Measurements from ENCODE around the gene CDK8. TPM values are rescaled to one million over a fixed set of nuclear protein-coding genes. Genes with fewer than 3 reads are reported as not detected.

Gene CDK8
- total and polyA plus RNA-seq, 9 of the 15 experiments (the other 6 are each of a cell fraction or from before 2014, with no cell fraction given) = 11.3 to 33.7 (median 20.3) TPM

DNA sequence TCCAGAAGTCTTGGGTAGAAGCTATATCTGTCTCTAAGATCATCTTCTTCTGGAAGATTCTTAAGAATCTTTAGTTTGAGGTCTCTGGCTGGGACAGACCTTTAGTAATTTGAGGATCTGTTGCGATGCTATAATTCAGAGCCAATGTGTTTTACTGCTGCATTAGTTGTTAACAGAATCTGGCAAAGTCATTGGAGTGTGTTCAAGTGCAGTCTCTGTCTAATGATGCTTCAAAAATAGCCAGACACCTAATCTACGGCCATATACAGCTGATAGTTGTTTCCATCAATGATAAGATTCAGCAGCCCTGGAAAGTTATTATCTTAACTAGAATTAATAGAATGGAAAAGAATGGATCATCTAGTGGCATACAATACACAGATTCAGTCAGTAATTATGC lies 72.6 kb downstream of the CDK8 start (continued):
- TF ChIP-seq, protein P1, sequence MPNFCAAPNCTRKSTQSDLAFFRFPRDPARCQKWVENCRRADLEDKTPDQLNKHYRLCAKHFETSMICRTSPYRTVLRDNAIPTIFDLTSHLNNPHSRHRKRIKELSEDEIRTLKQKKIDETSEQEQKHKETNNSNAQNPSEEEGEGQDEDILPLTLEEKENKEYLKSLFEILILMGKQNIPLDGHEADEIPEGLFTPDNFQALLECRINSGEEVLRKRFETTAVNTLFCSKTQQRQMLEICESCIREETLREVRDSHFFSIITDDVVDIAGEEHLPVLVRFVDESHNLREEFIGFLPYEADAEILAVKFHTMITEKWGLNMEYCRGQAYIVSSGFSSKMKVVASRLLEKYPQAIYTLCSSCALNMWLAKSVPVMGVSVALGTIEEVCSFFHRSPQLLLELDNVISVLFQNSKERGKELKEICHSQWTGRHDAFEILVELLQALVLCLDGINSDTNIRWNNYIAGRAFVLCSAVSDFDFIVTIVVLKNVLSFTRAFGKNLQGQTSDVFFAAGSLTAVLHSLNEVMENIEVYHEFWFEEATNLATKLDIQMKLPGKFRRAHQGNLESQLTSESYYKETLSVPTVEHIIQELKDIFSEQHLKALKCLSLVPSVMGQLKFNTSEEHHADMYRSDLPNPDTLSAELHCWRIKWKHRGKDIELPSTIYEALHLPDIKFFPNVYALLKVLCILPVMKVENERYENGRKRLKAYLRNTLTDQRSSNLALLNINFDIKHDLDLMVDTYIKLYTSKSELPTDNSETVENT (CRISPR knock-in tag; IDR thresholded peaks at IDR 0.05) = no peak
- TF ChIP-seq, protein P2, sequence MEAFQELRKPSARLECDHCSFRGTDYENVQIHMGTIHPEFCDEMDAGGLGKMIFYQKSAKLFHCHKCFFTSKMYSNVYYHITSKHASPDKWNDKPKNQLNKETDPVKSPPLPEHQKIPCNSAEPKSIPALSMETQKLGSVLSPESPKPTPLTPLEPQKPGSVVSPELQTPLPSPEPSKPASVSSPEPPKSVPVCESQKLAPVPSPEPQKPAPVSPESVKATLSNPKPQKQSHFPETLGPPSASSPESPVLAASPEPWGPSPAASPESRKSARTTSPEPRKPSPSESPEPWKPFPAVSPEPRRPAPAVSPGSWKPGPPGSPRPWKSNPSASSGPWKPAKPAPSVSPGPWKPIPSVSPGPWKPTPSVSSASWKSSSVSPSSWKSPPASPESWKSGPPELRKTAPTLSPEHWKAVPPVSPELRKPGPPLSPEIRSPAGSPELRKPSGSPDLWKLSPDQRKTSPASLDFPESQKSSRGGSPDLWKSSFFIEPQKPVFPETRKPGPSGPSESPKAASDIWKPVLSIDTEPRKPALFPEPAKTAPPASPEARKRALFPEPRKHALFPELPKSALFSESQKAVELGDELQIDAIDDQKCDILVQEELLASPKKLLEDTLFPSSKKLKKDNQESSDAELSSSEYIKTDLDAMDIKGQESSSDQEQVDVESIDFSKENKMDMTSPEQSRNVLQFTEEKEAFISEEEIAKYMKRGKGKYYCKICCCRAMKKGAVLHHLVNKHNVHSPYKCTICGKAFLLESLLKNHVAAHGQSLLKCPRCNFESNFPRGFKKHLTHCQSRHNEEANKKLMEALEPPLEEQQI (IDR thresholded peaks at IDR 0.05) = no peak
- TF ChIP-seq SNRNP70 (optimal IDR thresholded peaks at IDR 0.05; ENCODE audit: low read depth, low read length) (no peak), KLF13 (tag; IDR thresholded peaks at IDR 0.05; ENCODE audit: borderline replicate concordance, low read depth) (no peak), ZNF197 (CRISPR knock-in tag; IDR thresholded peaks at IDR 0.05; ENCODE audit: low read depth) (no peak)

Data from K562 (cell line).